HG03060 (cell line): ENCODE results near the gene TMEM87B.

Source experiments
- ATAC-seq: cut with Tn5 transposase; IDR thresholded peaks from one replicate; pipeline ENCODE4 v1.9.1; 2021; ENCODE audit warnings: low read depth, moderate number of reproducible peaks; ENCODE audit not compliant: unreplicated experiment

TMEM87B gene, protein sequence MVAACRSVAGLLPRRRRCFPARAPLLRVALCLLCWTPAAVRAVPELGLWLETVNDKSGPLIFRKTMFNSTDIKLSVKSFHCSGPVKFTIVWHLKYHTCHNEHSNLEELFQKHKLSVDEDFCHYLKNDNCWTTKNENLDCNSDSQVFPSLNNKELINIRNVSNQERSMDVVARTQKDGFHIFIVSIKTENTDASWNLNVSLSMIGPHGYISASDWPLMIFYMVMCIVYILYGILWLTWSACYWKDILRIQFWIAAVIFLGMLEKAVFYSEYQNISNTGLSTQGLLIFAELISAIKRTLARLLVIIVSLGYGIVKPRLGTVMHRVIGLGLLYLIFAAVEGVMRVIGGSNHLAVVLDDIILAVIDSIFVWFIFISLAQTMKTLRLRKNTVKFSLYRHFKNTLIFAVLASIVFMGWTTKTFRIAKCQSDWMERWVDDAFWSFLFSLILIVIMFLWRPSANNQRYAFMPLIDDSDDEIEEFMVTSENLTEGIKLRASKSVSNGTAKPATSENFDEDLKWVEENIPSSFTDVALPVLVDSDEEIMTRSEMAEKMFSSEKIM

DNA sequence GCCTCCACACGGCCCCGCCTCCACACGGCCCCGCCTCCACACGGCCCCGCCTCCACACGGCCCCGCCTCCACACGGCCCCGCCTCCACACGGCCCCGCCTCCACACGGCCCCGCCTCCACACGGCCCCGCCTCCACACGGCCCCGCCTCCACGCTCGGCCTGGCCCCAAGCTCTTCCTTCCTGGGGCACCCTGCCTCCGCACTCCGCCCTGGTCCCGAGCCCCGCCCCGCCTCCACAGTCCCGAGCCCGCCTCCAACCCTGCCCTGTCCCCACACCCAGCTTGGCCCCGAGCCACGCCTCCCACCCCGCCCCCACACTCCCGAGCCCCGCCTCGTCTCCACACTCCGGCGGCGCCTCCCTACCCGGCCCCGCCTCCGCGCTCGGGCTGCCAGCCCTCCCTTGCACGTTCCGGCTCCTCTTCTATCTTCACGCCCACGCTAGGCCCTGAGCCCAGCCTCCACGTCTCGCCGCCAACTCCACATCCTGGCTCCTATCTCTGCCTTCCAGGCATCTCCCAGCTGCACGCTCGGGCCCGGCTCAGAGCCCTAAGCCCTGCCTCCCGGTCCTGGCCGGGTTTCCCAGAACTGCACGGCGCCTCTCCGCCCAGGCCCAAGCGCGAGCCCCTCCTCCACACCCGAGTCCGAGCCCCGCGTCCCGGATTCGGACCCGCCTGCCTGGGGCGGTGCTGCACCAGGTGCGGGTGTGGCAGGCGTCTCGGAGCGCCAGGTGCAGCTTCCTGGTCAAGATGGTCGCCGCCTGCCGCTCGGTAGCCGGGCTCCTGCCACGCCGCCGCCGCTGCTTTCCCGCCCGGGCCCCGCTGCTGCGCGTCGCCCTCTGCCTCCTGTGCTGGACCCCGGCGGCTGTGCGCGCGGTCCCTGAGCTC lies at the start of gene TMEM87B:
TMEM87B (plus strand) TSS at position 423 of the 883 bp plus-strand sequence; CDS start at position 746, 323 bp downstream.
- ATAC-seq = peak; percentile 49

DNA sequence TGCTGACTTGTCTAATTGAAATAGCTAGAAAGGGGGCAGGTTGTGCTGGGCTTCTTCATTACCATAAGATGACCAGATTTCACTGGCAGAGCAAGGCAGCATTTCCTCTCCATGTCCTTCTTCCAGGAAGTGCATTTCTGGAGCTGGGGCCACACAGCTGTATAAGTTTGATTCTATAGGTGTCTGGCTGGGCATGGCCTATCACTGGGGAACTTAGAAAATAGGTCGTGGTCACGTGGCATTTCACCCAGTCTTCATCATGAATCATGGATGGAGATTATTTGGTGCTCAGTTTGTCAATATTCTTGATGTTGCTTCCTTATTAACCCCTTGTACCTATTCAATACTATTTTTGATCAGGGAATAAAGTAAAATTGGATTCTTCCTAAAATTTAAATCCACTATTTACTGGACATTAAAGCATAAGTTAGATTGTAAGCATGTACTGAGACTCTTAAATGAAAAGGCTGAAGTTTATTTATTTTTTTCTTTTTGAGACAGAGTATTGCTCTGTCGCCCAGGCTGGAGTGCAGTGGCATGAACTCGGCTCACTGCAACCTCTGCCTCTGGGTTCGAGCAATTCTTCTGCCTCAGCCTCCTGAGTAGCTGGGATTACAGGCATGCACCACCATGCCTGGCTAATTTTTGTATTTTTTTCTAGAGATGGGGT lies 49.5 kb upstream of the TMEM87B start:
- ATAC-seq = no peak

DNA sequence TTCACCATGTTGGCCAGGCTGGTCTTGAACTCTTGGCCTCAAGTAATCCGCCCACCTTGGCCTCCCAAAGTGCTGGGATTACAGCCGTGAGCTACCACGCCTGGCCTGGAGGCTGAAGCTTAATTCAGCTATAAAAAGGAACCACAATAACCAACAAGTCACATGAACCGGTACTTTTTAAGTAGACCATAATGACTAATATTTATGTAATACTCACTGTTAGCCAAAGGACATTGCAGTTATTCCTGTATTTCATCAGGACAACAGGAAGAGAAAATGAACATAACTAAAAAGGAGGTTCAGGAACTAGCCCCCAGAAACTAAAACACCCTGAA lies 49.0 kb upstream of the TMEM87B start:
- no peak for ATAC-seq

DNA sequence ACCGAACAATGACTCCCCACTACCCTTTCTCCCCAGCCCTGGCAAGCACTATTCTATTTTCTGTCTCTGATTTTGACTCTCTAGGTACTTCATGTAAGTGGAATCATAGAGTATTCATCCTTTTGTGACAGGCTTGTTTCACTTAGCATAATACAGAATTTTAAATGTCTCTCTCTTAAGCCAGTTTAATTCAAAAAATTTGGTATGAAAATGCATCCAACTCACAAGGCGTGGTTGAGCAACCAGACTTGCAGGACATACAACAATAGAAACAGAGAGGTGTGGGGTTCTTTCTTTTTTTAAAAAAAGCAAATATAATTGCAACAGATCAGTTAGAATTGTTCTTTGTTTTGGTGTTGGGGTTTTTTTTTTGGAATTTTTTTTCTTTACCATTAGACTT lies 47.6 kb upstream of the TMEM87B start:
- no peak for ATAC-seq

DNA sequence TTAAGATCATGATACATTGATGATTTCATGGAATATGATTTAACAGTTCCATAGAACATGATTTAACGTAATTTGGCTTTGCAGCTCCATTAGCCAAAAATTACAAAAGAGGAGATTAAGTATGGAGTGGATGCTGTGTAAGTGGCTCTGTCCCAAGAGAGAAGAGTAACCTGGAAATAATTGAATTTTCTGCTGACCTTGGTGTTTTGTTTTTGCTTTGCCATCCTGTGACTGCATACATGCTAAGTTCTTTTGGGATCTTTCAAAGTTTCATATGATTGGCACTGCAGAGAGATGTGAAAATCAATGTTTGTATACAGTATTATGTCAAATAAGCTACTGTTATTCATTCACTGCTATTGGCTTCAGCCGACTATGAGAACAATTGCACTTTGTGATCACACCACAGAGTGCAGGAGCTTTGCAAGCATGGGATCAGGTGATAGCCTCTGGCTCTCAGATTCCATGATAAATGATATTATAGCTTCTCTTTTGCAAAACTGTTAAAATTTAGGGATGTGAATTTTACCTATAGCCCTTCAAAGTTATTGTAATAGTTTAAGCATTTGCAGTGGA lies 46.1 kb upstream of the TMEM87B start:
- ATAC-seq = no peak

DNA sequence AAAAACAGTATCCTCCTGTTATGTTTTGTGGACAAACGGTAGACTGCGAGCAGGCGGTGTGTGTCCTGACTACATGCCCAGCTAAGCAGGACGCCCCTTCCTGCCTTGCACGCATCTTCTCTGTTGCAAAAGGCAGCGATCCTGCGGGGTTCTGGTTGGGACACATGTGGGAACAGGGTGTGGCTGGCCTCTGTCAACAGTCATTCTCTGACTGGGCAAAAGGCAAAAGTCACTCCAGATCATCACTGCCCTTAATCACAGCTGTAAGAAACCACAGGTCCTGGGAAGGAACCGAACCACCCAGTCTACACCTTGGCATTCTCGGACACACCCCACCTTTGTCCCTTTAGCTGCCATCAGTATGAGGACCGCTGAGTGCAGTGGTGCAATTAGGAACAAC lies 44.3 kb upstream of the TMEM87B start:
- ATAC-seq = no peak

DNA sequence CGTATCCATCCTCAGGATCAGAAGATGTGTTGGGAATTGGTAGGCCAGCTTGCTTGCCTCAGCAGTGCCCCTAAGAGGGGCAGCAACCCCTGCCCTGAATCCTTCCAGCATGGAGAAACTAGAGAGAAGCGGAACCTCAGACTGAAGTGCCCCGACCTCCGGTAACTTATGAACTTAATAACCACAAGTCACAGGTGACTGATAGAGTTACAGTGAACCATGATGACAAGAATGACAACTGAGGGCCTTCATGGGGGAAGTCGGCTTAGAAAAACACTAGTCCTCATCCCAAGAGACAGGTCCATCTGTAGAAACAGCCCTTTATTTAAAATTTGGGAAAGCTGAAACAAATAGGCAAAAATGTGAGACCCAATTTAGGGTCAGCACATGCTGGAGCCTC lies 42.5 kb upstream of the TMEM87B start:
- no peak for ATAC-seq

DNA sequence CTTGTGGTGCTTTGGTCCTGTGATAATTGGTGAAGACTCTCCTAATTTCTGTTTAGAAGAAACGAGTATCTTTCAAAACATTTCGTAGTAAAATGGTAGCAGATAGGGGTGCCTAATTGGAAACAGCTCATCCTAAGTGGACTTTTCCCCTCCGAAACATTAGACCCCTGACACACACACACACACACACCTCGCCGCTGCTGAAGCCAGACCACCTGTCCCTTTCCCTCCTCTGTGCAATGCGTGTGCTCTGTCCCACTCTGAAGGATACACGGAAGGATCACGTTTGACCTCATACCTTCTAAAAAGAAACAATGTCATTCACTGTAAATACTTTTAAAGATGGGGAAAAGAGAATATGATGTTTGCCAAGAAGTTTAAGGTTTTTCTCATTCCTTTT lies 36.2 kb upstream of the TMEM87B start:
- ATAC-seq = no peak

DNA sequence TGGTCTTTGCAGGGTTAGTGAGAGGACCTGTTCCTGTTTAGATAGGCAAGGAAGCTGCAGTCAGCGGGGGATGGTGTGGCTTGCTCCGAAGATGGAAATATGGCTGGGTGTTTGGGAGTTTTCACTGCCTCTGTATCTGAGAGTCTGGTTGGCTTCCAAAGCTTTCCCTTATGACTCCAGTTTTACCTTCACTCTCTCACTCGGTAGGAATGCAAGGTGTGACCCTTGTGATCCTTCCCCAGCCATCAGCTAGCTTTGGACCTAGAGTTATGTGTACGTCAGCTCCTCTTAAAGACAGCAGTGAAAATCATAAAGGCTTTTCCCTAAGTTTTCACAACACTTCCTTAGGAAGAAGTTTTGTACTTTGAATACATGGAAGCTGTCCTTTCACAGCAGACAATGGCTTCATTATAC lies 35.5 kb upstream of the TMEM87B start:
- no peak for ATAC-seq

DNA sequence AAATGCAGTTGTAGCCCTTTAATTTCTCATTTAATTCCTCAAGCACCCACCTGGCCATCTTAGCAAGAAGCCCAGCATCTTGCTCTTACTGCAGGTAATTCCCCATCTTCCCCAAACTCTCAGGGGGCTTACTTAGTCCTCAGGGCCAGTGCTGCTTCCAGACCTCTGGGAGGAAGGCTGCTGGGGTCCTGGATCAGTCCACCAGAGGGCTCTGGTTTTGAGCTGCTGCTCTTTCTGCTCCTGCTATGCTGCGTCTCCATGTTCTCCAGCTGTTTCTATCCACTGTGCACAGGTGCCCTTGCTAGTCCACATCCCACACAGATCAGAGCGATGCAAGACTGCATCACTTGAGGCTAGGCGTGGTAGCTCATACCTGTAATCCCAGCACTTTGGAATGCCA lies 34.5 kb upstream of the TMEM87B start:
- ATAC-seq = no peak

DNA sequence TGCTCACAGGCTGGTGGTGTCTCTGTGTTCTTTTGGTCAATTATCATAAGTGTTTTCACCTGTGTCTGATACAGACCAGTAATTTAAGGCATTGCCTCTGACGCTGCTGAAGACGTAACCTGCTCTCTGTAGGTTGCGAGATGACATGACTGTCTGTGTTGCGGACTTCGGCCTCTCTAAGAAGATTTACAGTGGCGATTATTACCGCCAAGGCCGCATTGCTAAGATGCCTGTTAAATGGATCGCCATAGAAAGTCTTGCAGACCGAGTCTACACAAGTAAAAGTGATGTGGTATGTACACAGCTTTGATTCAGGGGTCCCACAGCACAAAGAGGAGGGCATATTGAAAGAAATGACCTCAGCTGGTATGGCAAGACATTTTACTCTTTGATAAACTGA lies 33.8 kb upstream of the TMEM87B start:
- no peak for ATAC-seq

DNA sequence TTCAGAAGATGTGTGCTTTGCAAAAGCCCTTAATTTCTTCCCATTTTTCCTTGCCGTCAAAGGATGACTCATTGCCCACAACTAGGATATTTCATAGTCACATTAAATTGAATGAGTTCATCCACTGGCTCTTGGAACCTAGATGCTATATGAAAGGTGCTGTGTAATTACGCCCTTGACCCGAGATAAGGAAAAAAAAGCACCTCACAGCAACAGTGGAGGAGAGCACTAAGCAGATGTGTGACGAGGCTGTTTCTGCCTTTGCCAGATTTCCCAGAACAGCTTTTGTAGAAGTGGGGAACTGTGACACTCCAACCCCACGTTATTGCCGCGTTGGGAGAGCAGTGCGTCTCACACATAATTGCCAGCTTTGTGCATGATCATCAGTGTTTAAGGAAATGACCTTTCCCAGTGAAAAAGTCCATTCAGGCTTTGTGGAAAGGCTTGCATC lies 33.3 kb upstream of the TMEM87B start:
- no peak for ATAC-seq

DNA sequence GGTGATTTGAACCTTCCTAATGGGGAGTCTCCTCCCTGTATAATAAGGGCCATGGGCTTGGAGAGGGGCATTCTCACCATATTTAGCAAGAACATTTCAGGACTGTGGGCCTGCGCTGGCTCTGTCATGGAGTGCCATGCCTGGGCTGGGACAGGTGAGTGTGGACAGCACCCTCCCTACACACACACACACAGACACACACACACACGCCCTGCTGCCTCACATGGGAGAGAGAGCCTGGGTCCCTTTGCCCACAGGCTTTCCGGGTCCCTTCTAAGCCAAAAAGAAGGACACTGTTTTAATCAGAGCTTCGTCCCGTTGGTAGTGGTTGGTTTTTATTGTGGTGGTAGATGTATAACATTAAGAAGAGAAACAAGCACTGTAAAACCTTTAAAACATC lies 31.4 kb upstream of the TMEM87B start:
- ATAC-seq = no peak

DNA sequence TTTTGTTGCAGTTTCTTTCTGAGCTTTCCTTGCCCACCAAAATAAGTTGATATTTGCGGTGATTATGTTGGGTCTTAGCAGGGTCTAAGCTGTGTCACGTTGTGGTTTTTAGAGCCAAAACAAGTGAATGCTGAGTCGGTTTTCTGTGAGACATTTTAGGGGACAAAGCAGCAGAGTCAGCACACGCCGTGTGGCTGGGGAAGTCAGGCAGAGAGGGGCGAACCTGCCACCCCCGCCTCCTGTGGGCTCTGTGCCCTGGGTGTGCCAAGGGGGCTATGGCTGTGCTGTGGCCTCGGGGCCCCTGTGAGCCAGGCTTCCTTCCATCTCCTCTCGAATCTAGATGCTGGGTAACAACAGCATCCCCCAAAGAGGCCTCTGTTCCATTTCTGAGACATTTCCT lies 30.8 kb upstream of the TMEM87B start:
- ATAC-seq = no peak

DNA sequence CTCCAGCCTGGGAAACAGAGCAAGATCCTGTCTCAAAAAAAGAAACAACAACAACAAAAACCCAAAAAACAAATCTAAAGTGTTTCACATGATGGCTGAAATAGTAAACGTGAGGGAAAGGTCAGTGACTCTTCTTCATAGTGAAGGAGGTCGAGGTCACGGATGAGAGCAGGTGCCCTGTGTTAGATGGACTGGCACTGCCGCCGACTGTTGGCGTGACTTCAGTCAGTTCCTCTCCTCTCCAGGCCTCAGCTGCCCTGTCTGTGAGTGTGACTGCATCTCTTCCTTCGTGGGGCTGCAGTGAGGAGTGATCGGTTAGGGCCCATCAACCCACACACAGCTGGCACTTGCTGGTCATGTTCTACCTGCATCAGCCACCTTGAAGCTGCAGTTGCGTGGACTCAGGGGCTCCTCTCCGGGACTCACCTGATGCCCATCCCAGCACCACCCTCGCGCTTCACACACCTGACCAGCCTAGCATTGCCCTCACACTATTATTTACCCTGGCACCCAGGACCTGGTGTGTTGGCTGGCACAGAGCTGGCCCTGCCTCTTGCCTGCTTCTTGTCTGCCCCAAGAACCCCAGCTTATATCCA lies 30.1 kb upstream of the TMEM87B start:
- ATAC-seq = no peak

DNA sequence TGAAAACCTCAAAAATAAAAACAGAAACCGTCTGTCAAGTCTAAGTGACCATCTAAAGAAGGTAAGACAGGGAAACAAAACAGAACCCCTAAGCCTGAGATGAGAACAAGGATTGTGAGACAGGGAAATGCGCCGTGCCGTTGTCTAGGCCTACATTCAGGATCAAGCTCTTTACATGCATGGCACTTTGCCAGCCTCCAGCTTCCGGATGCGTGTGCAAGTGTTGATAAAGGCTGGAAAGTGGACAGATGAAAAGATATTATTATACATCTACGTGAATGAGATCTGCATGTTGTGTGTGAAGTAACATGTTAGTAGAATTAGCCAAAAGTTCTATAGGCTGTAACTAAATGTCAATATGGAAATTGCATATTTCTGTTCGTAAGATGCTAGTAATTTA lies 28.6 kb upstream of the TMEM87B start:
- no peak for ATAC-seq

DNA sequence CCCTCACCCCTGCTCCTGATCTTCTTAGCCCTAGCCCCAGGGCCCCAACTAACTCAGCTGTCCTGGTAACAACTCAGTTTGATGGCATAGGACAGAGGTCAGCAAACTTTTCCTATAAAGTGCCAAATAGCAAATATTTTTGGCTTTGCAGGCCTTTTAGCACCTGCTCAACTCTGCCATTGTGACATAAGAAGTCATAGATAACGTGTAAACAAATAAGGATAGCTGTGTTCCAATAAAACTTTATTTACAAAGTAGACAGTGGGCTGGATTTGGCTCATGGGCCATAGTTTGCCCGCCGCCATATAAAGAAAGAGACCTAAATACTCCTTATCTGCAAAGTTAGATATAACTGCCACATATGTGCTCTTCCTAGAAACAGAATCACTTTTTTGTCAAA lies 27.3 kb upstream of the TMEM87B start:
- no peak for ATAC-seq

DNA sequence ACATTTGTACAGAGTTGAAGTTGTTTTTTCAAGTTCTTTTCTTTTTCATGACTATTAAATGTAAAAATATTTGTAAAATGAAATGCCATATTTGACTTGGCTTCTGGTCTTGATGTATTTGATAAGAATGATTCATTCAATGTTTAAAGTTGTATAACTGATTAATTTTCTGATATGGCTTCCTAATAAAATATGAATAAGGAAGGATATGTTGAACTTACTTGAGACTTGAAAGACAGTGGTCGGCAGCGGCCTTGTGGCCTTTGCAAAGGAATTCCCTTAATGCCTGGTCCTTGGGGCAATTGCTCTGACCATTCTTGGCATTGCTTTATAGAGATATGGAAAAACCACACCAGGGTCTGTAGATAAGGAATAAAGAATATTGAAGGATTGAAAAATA lies 25.9 kb upstream of the TMEM87B start:
- no peak for ATAC-seq

DNA sequence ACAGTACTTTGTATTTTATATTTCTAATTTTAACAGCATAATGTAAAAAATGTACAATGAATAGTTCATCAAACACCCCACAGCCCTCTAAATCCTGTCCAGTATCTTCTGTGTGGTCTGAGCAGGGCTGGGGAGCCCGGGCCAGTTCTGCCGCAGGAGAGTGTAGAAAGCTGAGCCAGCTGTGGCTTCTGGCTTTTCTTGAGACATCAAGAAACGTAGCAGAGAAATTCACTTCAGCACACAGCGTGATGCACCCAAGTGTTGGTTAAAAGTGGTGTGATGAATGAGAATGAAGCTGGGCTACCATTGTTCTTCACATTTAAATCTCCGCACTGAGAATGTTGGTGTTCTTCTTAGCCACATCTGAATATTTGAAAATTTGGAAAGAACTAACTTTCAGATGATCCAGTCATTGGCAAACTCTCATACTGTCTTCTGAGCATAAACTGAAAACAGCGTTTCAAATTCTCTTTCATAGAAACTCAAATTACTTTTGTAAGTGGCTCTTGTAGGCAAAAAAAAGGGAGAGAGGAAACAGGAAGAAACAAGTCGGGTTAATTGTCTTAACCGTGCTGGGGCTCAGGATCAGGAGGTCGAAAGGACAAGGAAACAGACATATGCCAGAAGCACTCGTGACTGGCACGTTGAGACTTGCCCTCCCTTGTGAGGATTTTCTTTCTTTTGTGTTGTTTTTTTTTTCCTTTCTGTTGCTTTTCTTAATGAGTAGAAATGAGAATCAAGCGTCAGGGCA lies 23.4 kb upstream of the TMEM87B start:
- ATAC-seq = no peak

DNA sequence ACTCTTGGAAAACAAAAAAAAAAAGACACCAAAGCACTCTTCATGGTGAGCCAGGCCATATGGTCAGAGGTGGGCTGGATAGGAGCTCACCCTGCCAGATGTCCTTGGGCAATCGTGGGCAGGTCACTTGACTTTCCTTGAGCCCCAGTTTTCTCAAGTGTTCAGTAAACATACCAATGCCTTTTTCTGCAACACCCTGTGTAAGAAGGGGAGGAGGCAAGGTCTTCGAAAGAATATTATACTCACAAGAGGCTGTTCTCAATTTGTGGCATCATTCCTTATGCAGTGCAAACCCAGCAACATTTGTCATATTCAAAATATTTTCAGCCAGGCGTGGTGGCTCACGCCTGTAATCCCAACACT lies 22.9 kb upstream of the TMEM87B start:
- no peak for ATAC-seq
